NCI-H345 (cell line): ENCODE results near the gene EBLN2.
"Not testable (repeated sequence)": the region's sequence is repeated elsewhere in the genome, so short reads cannot be mapped to it uniquely, and the experiment has no call there.

Experiments used
- DNase-seq: peaks from one replicate; lab custom pipeline; 2025; lab: John Stamatoyannopoulos, UW

The EBLN2 gene

GRCh38 chr3:73066243-73066642 is 4.8 kb downstream of the EBLN2 start:
- not testable (repeated sequence) for DNase-seq

GRCh38 chr3:73068419-73068818 is 7.0 kb downstream of the EBLN2 start:
- no peak for DNase-seq

- DNase-seq: no peak
These were observed 7.7 kb downstream of the EBLN2 start for GRCh38 chr3:73069187-73069586.

- DNase-seq: no peak
These were observed 8.5 kb downstream of the EBLN2 start for GRCh38 chr3:73069775-73070444.

GRCh38 chr3:73070675-73071575 is 9.5 kb downstream of the EBLN2 start:
- DNase-seq: no peak

GRCh38 chr3:73071952-73072351 is 10.5 kb downstream of the EBLN2 start:
- no peak for DNase-seq

GRCh38 chr3:73072634-73073033 is 11.2 kb downstream of the EBLN2 start:
- no peak for DNase-seq

- no peak for DNase-seq
These were observed 11.7 kb downstream of the EBLN2 start for GRCh38 chr3:73073091-73073707.

- DNase-seq: no peak
These were observed 13.3 kb downstream of the EBLN2 start for GRCh38 chr3:73074781-73075180.

- no peak for DNase-seq
These were observed 18.9 kb downstream of the EBLN2 start for GRCh38 chr3:73080216-73080966.

GRCh38 chr3:73081140-73081539 is 19.7 kb downstream of the EBLN2 start:
- DNase-seq: no peak

GRCh38 chr3:73084170-73084569 is 22.7 kb downstream of the EBLN2 start:
- no peak for DNase-seq

- peak; percentile 4 for DNase-seq
These were observed 24.6 kb downstream of the EBLN2 start for GRCh38 chr3:73086071-73086494.

- no peak for DNase-seq
These were observed 32.7 kb downstream of the EBLN2 start for GRCh38 chr3:73094129-73094528.

- DNase-seq: peak; percentile 46
These were observed 33.5 kb downstream of the EBLN2 start for GRCh38 chr3:73094951-73095350.

- DNase-seq: no peak
These were observed 34.7 kb downstream of the EBLN2 start for GRCh38 chr3:73096169-73096568.

GRCh38 chr3:73098026-73098425 is 36.6 kb downstream of the EBLN2 start:
- no peak for DNase-seq

GRCh38 chr3:73098873-73099272 is 37.4 kb downstream of the EBLN2 start:
- DNase-seq: no peak

GRCh38 chr3:73100741-73101559 is 39.5 kb downstream of the EBLN2 start:
- DNase-seq: peak; percentile 78

- DNase-seq: no peak
These were observed 40.4 kb downstream of the EBLN2 start for GRCh38 chr3:73101881-73102280.

- DNase-seq: no peak
These were observed 45.8 kb downstream of the EBLN2 start for GRCh38 chr3:73107215-73107614.
